Testis (tissue), 3 donors: Measurements from ENCODE around the gene ZNF423. TPM values are rescaled to one million over a fixed set of nuclear protein-coding genes. Genes with fewer than 3 reads are reported as not detected.
A peak's percentile ranks its signal among the peaks of the same experiment; 100 is the strongest.

Experiments
- DNase-seq: peaks from one replicate; pipeline ENCODE4 v3.0.0-alpha.2; 2019
- H3K27ac ChIP-seq, 2 donors: fragments of 200-600 bp; sonication (generic); one replicate each; pipeline ENCODE4 v1.5.1; 2019
- H3K27me3 ChIP-seq: fragments of 200-600 bp; sonication (generic); one replicate; pipeline ENCODE4 v1.5.1; 2019
- H3K36me3 ChIP-seq: fragments of 200-600 bp; sonication (generic); one replicate; pipeline ENCODE4 v1.5.1; 2017; ENCODE audit warnings: low read depth; ENCODE audit errors: missing control alignments
- H3K4me1 ChIP-seq: fragments of 200-600 bp; sonication (generic); one replicate; pipeline ENCODE4 v1.5.1; 2019
- H3K4me3 ChIP-seq, 2 donors: fragments of 200-600 bp; sonication (generic); one replicate each; pipeline ENCODE4 v1.5.1; 2017 to 2019
- H3K9me3 ChIP-seq: fragments of 200-600 bp; sonication (generic); one replicate; pipeline ENCODE4 v1.5.1; 2017
- POLR2A ChIP-seq: fragments of 450-650 bp; IDR thresholded peaks from one replicate; pipeline ENCODE4 v1.6.1; 2017; ENCODE audit warnings: antibody characterized with exemption, mild to moderate bottlenecking, moderate library complexity
- WGBS, 2 donors: methylation state at CpG; one replicate each; pipeline ENCODE4 v1.1.5; 2018; 5-methylcytosine and 5-hydroxymethylcytosine counted together
- intact Hi-C: fragments of 100-400 bp; cut with DNase I; formaldehyde crosslinking; loops from one replicate; pipeline ENCODE4 v1.15.1; 2023; ENCODE audit warnings: low total_unique reads
- polyA plus RNA-seq: library from polyadenylated mRNA; stranded (reverse); fragments of 350-450 nt; fragmentation: Illumina TruSeq; extraction: RNeasy Lipid Tissue Mini Kit (QIAGEN cat#74804); gene quantifications from one replicate; pipeline ENCODE4 v1.2.3, GENCODE V29; 2014; ENCODE audit warnings: low read depth, low replicate concordance; ENCODE audit not compliant: insufficient read depth
- total RNA-seq, 2 donors: library from RNA; depleted of rRNA; stranded (reverse); fragments of >200 nt; gene quantifications; one replicate each; pipeline ENCODE4 v1.2.3, GENCODE V29; 2016
- TF ChIP-seq, protein P1 (sequence below), 3 experiments: fragments of 450-650 bp in 2 of 3; fragments of 200-600 bp in 1 of 3; sonication (generic) in 1 of 3; IDR thresholded peaks; one replicate each; pipeline ENCODE4 v1.5.1; 2016 to 2019; ENCODE audit warnings: antibody characterized with exemption in 3 of 3, mild to moderate bottlenecking in 2 of 3, moderate library complexity in 1 of 3

The ZNF423 gene
- total and polyA plus RNA-seq, 3 donors from 2014 or later, result 8.9 to 19.0 (median 12.1) TPM

DNA sequence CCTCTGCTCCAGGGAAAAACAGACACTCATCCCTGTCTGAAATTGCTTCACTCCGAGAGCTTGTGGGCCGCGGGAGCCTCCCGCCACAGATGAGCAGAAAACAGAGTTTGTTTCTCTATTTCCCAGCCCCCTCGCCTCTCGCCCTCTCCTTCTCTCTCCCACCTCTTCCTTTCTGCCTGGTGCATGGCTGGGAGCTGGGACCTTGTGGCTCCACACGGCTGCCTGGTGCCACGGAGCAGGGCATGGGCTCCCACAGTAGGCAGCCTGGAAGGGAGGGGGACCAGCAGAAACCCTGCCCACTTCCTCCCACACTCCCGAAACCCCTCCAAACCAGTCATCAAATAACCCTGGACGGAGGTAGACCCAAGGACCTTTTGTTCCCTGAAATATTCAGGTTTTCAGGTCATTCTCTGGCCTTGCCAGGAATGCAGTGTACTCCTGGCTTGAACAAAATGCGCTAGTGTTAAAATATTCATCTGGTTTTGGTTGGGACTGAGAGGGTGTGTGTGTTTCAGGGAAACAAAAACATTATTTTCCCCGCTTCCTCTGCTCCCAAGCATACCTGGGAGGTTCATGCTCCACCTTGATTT is 277.4 kb downstream of the ZNF423 start:
- Histone ChIP-seq H3K27me3 (no peaks in the 10 kb centered on the region), H3K4me1 (peaks cover 28% of the 10 kb centered on the region), H3K27ac (peak overlapping the region; percentile 66 to 67), H3K36me3 (no peaks in the 10 kb centered on the region), H3K9me3 (no peaks in the 10 kb centered on the region), H3K4me3 (no peak overlapping the region)
- 50 to 59% methylated on average over 12 of the region's 12 CpGs for WGBS, 2 donors
- intact Hi-C loops, result no loop called here
- TF ChIP-seq, protein P1, sequence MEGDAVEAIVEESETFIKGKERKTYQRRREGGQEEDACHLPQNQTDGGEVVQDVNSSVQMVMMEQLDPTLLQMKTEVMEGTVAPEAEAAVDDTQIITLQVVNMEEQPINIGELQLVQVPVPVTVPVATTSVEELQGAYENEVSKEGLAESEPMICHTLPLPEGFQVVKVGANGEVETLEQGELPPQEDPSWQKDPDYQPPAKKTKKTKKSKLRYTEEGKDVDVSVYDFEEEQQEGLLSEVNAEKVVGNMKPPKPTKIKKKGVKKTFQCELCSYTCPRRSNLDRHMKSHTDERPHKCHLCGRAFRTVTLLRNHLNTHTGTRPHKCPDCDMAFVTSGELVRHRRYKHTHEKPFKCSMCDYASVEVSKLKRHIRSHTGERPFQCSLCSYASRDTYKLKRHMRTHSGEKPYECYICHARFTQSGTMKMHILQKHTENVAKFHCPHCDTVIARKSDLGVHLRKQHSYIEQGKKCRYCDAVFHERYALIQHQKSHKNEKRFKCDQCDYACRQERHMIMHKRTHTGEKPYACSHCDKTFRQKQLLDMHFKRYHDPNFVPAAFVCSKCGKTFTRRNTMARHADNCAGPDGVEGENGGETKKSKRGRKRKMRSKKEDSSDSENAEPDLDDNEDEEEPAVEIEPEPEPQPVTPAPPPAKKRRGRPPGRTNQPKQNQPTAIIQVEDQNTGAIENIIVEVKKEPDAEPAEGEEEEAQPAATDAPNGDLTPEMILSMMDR (IDR thresholded peaks at IDR 0.05), result no peak
- DNase-seq, result peak; percentile 28

DNA sequence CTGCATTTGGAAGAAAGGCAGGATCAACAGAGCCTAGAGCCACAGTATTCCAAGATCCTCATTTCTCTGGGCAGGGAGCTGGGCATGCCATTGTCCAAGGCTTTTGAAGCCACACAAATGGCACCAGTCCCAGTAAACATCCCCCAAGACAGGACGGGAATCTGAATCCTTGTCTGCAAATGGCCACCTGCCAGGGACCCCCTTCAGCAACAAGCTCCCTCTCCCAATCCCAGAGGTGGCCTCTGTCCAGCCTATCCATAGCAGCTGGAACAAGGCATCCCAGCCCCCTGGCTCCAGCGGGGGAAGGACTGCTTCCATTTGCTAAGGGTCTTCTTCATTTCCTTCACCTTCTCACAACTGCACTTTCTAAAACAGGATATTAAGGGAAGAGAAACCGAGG is 277.9 kb downstream of the ZNF423 start:
- intact Hi-C loops, result no loop called here
- Histone ChIP-seq H3K36me3 (no peaks in the 10 kb centered on the region), H3K9me3 (no peaks in the 10 kb centered on the region), H3K4me3 (no peak overlapping the region), H3K27me3 (no peaks in the 10 kb centered on the region), H3K4me1 (peaks cover 28% of the 10 kb centered on the region), H3K27ac (peak overlapping the region; percentile 27 to 67)
- TF ChIP-seq, protein P1 (IDR thresholded peaks at IDR 0.05), result no peak
- no peak for DNase-seq
- WGBS, 2 donors, result 46 to 64% methylated on average over 3 of the region's 3 CpGs

DNA sequence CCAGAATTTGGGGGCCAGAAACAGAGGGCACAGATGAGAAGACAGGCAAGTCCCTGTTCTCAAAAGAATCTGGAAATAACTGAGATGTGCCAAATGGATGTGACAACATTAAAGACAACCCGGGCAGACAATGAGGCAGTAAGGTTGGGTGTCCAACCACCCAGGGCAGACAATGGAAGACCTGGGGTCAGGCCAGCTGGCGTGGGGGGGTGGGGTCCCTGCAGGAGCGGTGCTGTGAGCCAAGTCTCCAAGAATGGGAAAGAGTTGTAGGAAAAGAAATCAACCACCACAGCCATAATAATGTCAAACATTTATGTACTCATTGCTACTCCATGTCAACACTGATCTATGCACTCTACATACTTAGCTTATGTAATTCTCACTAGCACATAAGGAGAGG is 279.0 kb downstream of the ZNF423 start:
- WGBS, 2 donors, result 60 to 68% methylated on average over 3 of the region's 3 CpGs

DNA sequence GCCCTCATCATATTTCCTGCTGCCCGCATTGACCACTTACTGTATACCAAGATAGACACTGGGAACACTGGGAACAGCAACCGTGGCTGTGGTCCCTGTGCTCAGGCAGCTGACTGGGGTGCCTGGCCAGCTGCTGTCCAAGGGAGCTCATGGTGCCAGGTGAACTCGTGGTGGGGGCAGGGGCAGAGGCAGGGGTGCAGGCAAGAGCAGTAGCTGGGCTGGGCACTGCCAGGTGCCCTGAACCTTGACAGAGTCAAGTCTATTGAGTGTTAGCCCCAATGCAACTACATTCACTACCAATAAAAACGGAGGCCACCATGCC is 279.8 kb downstream of the ZNF423 start:
- peaks cover 28% of the 10 kb centered on the region for H3K4me1 ChIP-seq
- TF ChIP-seq, protein P1 (IDR thresholded peaks at IDR 0.05), result no peak
- no peak for TF ChIP-seq POLR2A
- H3K27me3 ChIP-seq, result no peaks in the 10 kb centered on the region
- 74 to 79% methylated on average over 4 of the region's 4 CpGs for WGBS, 2 donors
- no peak overlapping the region for H3K4me3 ChIP-seq
- no peaks in the 10 kb centered on the region for H3K9me3 ChIP-seq
- no peaks in the 10 kb centered on the region for H3K36me3 ChIP-seq
- no peak for DNase-seq
- intact Hi-C loops, result no loop called here
- peak overlapping the region in 1 of 2 donors; percentile 28 for H3K27ac ChIP-seq

More for the DNA sequence above, 279.0 kb downstream of the ZNF423 start:
- intact Hi-C loops, result no loop called here
- Histone ChIP-seq H3K27ac (peak overlapping the region in 1 of 2 donors; percentile 36), H3K27me3 (no peaks in the 10 kb centered on the region), H3K4me1 (peaks cover 28% of the 10 kb centered on the region), H3K9me3 (no peaks in the 10 kb centered on the region), H3K4me3 (no peak overlapping the region), H3K36me3 (no peaks in the 10 kb centered on the region)
- no peak for DNase-seq
- TF ChIP-seq, protein P1 (IDR thresholded peaks at IDR 0.05), result no peak
- TF ChIP-seq POLR2A, result no peak
